GM12878 (cell line): ENCODE results near the gene CCDC85B. TPM values are rescaled to one million over a fixed set of nuclear protein-coding genes. Genes with fewer than 3 reads are reported as not detected.

Experiments used
- ATAC-seq: fragments of 200-7000 bp; cut with Tn5 transposase; 3 replicates; pipeline ENCODE4 v1.9.1; 2020; ENCODE audit warnings: mild to moderate bottlenecking, moderate library complexity
- BruUV-seq: library from RNA; stranded (reverse); fragments of 400-500 nt; replicated peaks from 2 replicates; lab custom pipeline; 2021; lab: Mats Ljungman, UMichigan
- CTCF ChIA-PET: fragments of 300-600 bp; sonication (Branson Sonifier 250); formaldehyde crosslinking; extraction: SDS; loops from one replicate; lab custom pipeline; 2021; ENCODE audit warnings: inconsistent platforms; lab: Yijun Ruan, JAX
- POLR2A ChIA-PET: fragments of 350-600 bp; formaldehyde crosslinking; extraction: SDS; loops from one replicate; lab custom pipeline; 2021; ENCODE audit warnings: inconsistent platforms; lab: Charles Lee
- RAD21 ChIA-PET: fragments of 300-600 bp; sonication (Branson Sonifier 250); formaldehyde crosslinking; loops from one replicate; lab custom pipeline; 2023; ENCODE audit warnings: antibody characterized with exemption; ENCODE audit not compliant: unreplicated experiment; lab: Charles Lee
- SMC1A ChIA-PET: fragments of 300-600 bp; sonication (Branson Sonifier 250); formaldehyde crosslinking; loops from one replicate; lab custom pipeline; 2023; ENCODE audit not compliant: unreplicated experiment, uncharacterized antibody; lab: Charles Lee
- DNase-seq: peaks from one replicate; pipeline ENCODE4 v3.0.0-alpha.2; 2011; ENCODE audit warnings: low read depth, low spot score
- FAIRE-seq: peaks from 3 replicates; lab custom pipeline; 2011; peaks lifted over from hg19 to GRCh38; lab: Jason Lieb, UNC
- H2AFZ ChIP-seq: 2 replicates; pipeline ENCODE4 v1.6.0; 2011; ENCODE audit warnings: low read depth, low read length, control low read depth; ENCODE audit not compliant: control insufficient read depth
- H3K27ac ChIP-seq: 2 replicates; pipeline ENCODE4 v1.5.1; 2011; ENCODE audit warnings: control low read depth; ENCODE audit not compliant: control insufficient read depth, insufficient read depth
- H3K27me3 ChIP-seq, 2 experiments: replicated peaks in 1 of 2; 2 replicates each; pipeline versions ENCODE4 v1.6.0 to v1.6.1; 2011; ENCODE audit warnings: low read length in 1 of 2; ENCODE audit not compliant: control insufficient read depth in 2 of 2, insufficient read depth in 2 of 2
- H3K36me3 ChIP-seq, 2 experiments: 2 replicates each; pipeline ENCODE4 v1.5.1; 2011; ENCODE audit warnings: low read length in 1 of 2; ENCODE audit not compliant: control insufficient read depth in 2 of 2, insufficient read depth in 2 of 2
- H3K4me1 ChIP-seq: 2 replicates; pipeline ENCODE4 v1.6.1; 2011; ENCODE audit warnings: mild to moderate bottlenecking, low read length, moderate library complexity, mixed read lengths; ENCODE audit not compliant: control insufficient read depth, insufficient read depth
- H3K4me2 ChIP-seq: 2 replicates; pipeline ENCODE4 v1.6.0; 2011; ENCODE audit warnings: control low read depth; ENCODE audit not compliant: control insufficient read depth, insufficient read depth
- H3K4me3 ChIP-seq: fragments of 200-600 bp; sonication (generic); 2 replicates; pipeline ENCODE4 v1.5.1; 2016
- H3K79me2 ChIP-seq: 2 replicates; pipeline ENCODE4 v1.6.0; 2011; ENCODE audit warnings: low read length; ENCODE audit not compliant: control insufficient read depth, insufficient read depth
- H3K9ac ChIP-seq: 2 replicates; pipeline ENCODE4 v1.8.0; 2011; ENCODE audit warnings: low read length, control low read depth, mixed read lengths; ENCODE audit not compliant: control insufficient read depth, insufficient read depth
- H3K9me3 ChIP-seq: replicated peaks from 3 replicates; pipeline ENCODE4 v1.5.1; 2011; ENCODE audit warnings: mild to moderate bottlenecking, low read length; ENCODE audit not compliant: control insufficient read depth, insufficient read depth
- H4K20me1 ChIP-seq: 2 replicates; pipeline ENCODE4 v1.6.0; 2011; ENCODE audit not compliant: control insufficient read depth, insufficient read depth
- KLF5 ChIP-seq: fragments of 450-650 bp; IDR thresholded peaks from 2 replicates; pipeline ENCODE4 v1.6.1; 2014; ENCODE audit warnings: mild to moderate bottlenecking; ENCODE audit not compliant: partially characterized antibody
- NRF1 ChIP-seq: conservative IDR thresholded peaks from 2 replicates; pipeline ENCODE4 v1.6.1; 2011; ENCODE audit warnings: mild to moderate bottlenecking, low read depth, low read length, improper control_type of control experiment
- POLR2AphosphoS5 ChIP-seq: IDR thresholded peaks from 2 replicates; pipeline ENCODE4 v1.6.1; 2011; ENCODE audit warnings: mild to moderate bottlenecking, low read length, inconsistent platforms
- TCF7 ChIP-seq: IDR thresholded peaks from 2 replicates; pipeline ENCODE4 v1.6.1; 2014; ENCODE audit warnings: antibody characterized with exemption, borderline replicate concordance
- WRNIP1 ChIP-seq: IDR thresholded peaks from 2 replicates; pipeline ENCODE4 v1.6.1; 2011; ENCODE audit warnings: low read depth, low read length, improper control_type of control experiment, borderline replicate concordance
- YBX1 ChIP-seq: fragments of 450-650 bp; IDR thresholded peaks from 2 replicates; pipeline ENCODE4 v1.6.1; 2016; ENCODE audit warnings: antibody characterized with exemption
- ZBED1 ChIP-seq: IDR thresholded peaks from 2 replicates; pipeline ENCODE4 v1.6.1; 2016; ENCODE audit warnings: borderline replicate concordance
- ZNF24 ChIP-seq: fragments of 450-650 bp; IDR thresholded peaks from 2 replicates; pipeline ENCODE4 v1.6.1; 2017; ENCODE audit warnings: antibody characterized with exemption, mild to moderate bottlenecking
- WGBS: methylation state at CpG from one replicate; pipeline ENCODE4 v1.1.6; 2016; ENCODE audit warnings: low lambda C conversion rate; ENCODE audit not compliant: insufficient replicate concordance, insufficient coverage; ENCODE audit errors: missing lambda C conversion rate; 5-methylcytosine and 5-hydroxymethylcytosine counted together
- in situ Hi-C: fragments of 300-500 bp; cut with MboI; formaldehyde crosslinking; loops from 9 replicates; pipeline ENCODE4 v1.14.3; 2018; ENCODE audit warnings: mixed read lengths
- intact Hi-C: fragments of 100-400 bp; cut with micrococcal nuclease; formaldehyde crosslinking; loops from one replicate; pipeline ENCODE4 v1.14.2; 2022; ENCODE audit not compliant: unreplicated experiment
- polyA plus RNA-seq, 11 experiments: library from polyadenylated mRNA; depleted of rRNA in 4 of 11; unstranded in 6 of 11; stranded (reverse) in 5 of 11; fragments of >200 nt; fragmentation: Nextera tagmentation in 4 of 11; fragmentation: Illumina TruSeq in 1 of 11; extraction: Ambion mirVana in 4 of 11; extraction: Trizol in 1 of 11; gene quantifications; 1 replicate in 1 of 11; 2 replicates in 10 of 11; pipeline versions ENCODE4 v1.2.1 to v1.2.3, GENCODE V29; 2011 to 2016; ENCODE audit warnings: inconsistent platforms in 2 of 11, missing spikeins in 2 of 11, low read depth in 1 of 11
- total RNA-seq, 4 experiments: library from RNA; depleted of rRNA in 3 of 4; stranded (reverse); fragments of >200 nt in 3 of 4; fragmentation: Illumina TruSeq in 1 of 4; extraction: Trizol in 1 of 4; gene quantifications; 2 replicates each; pipeline versions ENCODE4 v1.2.1 to v1.2.3, GENCODE V29; 2013 to 2021
- TF ChIP-seq, protein P1 (sequence below): IDR thresholded peaks from 2 replicates; pipeline ENCODE4 v1.6.1; 2012; ENCODE audit warnings: low read length, inconsistent platforms
- TF ChIP-seq, protein P2 (sequence below): fragments of 450-650 bp; formaldehyde crosslinking; IDR thresholded peaks from 2 replicates; pipeline ENCODE4 v1.4.0; 2020; ENCODE audit warnings: mild to moderate bottlenecking, moderate library complexity

The CCDC85B gene
- total and polyA plus RNA-seq, 10 of the 15 experiments (the other 5 are each of a cell fraction or from before 2014, with no cell fraction given), result 0.32 to 114 (median 49.5) TPM

DNA sequence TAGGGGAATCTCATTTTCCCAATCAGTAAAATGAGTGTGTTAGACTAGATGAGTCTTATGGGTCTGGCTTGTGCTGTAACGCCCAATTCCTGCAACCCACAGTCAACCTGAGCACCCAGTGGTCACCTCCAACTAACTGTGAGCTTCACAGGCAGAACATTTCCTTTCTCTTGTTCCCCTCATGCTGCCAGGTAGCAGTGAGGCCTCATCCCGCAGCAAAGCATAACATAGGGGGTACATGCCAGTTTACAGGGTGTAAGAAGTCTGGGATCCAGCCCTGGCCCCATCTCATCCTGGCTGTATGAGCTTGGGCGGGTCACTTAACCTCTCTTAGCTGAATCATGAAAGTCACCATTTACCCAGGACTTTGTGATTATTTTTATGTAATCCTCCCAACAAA, 21.6 kb upstream of the CCDC85B start (continued):
- TF ChIP-seq, protein P1, sequence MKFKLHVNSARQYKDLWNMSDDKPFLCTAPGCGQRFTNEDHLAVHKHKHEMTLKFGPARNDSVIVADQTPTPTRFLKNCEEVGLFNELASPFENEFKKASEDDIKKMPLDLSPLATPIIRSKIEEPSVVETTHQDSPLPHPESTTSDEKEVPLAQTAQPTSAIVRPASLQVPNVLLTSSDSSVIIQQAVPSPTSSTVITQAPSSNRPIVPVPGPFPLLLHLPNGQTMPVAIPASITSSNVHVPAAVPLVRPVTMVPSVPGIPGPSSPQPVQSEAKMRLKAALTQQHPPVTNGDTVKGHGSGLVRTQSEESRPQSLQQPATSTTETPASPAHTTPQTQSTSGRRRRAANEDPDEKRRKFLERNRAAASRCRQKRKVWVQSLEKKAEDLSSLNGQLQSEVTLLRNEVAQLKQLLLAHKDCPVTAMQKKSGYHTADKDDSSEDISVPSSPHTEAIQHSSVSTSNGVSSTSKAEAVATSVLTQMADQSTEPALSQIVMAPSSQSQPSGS, result peak; percentile 21; the same call in 1 of the 2 replicates
- TF ChIP-seq TCF7 (no peak), ZNF24 (no peak), POLR2AphosphoS5 (0 out of 2 replicates have a peak, but pooled peaks have one; percentile 15), ZBED1 (peak; percentile 34; the same call in 1 of the 2 replicates), NRF1 (no peak), YBX1 (no peak)
- TF ChIP-seq, all 136 proteins: peak for 4

DNA sequence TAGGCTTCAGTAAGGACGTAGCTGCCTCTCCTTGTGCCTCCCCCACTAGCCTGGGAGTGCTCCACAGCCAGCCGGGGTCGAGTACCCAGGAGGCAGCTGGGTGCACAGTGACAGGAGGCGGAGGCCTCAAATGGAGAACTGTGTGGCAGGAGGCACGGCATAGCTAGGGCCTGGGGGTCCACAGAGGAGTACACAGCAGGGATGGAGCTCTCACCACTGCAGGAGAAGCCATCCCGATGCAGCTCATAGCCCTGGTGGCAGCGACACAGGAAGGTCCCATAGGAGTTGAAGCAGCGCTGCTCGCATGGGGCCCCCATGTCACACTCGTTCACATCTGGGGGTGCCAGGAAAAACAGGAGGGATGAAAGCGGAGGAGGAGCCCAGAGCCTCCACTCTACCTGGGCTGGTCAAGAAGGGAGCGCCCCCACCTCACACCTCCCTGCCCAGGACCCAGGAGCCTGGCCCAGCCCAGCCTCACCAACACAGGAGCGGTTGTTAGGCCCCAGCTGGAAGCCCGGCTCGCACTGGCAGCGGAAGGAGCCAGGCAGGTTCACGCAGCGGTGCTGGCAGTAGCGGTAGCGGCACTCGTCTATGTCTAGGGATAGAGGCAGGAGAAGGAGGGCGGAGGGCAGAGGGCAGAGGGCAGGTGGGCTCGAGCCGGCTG, 20.7 kb upstream of the CCDC85B start:
- ChIA-PET CTCF (interaction anchor here (1.2 to 4.5 kb wide), 4 partner anchors 10 to 118 kb away, joined by 3 to 41 read pairs (median 14); partner anchors contain the start of genes CFL1 and MUS81), SMC1A (interaction anchor here (2.3 kb wide), 1 partner anchor 10 kb away, joined by 7 read pairs; the partner anchor contains the start of gene MUS81), POLR2A (interaction anchor here (1.2 to 4.5 kb wide), 3 partner anchors 9 to 21 kb away, joined by 3 to 44 read pairs (median 4); partner anchors contain the start of genes CCDC85B, CFL1 and MUS81), RAD21 (no interaction called here)
- WGBS, result 64% methylated on average over 22 of the region's 24 CpGs
- peaks cover 8 to 18% of the 10 kb centered on the region in 2 experiments for H3K36me3 ChIP-seq
- in situ Hi-C loops, result loop anchor here (25.0 kb wide), 1 partner anchor 1632 kb away; the partner anchor contains the start of genes DNAJC4, FKBP2, NUDT22 and PPP1R14B
- H3K4me2 ChIP-seq, result no peak overlapping the region
- intact Hi-C loops, result no loop called here
- FAIRE-seq (no peak), DNase-seq (no peak), ATAC-seq (no peak)
- no peaks in the 10 kb centered on the region for H3K79me2 ChIP-seq
- no peaks in the 10 kb centered on the region for H3K27me3 ChIP-seq
- H3K9me3 ChIP-seq, result no peaks in the 10 kb centered on the region
- no peaks in the 10 kb centered on the region for H4K20me1 ChIP-seq
- peaks cover 11% of the 10 kb centered on the region for H3K4me1 ChIP-seq
- no TSS peak for BruUV-seq
- H3K9ac ChIP-seq, result no peak overlapping the region
- no peak overlapping the region for H3K4me3 ChIP-seq
- no peak overlapping the region for H2AFZ ChIP-seq
- no peak overlapping the region for H3K27ac ChIP-seq
- TF ChIP-seq, protein P1, result no peak
- TF ChIP-seq, protein P2, sequence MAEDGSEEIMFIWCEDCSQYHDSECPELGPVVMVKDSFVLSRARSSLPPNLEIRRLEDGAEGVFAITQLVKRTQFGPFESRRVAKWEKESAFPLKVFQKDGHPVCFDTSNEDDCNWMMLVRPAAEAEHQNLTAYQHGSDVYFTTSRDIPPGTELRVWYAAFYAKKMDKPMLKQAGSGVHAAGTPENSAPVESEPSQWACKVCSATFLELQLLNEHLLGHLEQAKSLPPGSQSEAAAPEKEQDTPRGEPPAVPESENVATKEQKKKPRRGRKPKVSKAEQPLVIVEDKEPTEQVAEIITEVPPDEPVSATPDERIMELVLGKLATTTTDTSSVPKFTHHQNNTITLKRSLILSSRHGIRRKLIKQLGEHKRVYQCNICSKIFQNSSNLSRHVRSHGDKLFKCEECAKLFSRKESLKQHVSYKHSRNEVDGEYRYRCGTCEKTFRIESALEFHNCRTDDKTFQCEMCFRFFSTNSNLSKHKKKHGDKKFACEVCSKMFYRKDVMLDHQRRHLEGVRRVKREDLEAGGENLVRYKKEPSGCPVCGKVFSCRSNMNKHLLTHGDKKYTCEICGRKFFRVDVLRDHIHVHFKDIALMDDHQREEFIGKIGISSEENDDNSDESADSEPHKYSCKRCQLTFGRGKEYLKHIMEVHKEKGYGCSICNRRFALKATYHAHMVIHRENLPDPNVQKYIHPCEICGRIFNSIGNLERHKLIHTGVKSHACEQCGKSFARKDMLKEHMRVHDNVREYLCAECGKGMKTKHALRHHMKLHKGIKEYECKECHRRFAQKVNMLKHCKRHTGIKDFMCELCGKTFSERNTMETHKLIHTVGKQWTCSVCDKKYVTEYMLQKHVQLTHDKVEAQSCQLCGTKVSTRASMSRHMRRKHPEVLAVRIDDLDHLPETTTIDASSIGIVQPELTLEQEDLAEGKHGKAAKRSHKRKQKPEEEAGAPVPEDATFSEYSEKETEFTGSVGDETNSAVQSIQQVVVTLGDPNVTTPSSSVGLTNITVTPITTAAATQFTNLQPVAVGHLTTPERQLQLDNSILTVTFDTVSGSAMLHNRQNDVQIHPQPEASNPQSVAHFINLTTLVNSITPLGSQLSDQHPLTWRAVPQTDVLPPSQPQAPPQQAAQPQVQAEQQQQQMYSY, result no peak
- TF ChIP-seq KLF5, result no peak
- TF ChIP-seq POLR2AphosphoS5, result 0 out of 2 replicates have a peak, but pooled peaks have one; percentile 7
- TF ChIP-seq WRNIP1, result no peak
